Stimulated activated CD4-positive, alpha-beta T cell treated with anti-CD3 and anti-CD28 coated beads, Interleukin-15, amount 100 ng/mL, for 48 hours (primary cell): Measurements from ENCODE around the gene PLEKHA6.

Experiments
- DNase-seq, 2 donors: peaks; one replicate each; pipeline ENCODE4 v3.0.0-alpha.2; 2020; ENCODE audit warnings: low read depth in 2 of 2

PLEKHA6 gene

GRCh38 chr1:204284929-204285328 lies 74.8 kb downstream of the PLEKHA6 start:
- DNase-seq, result no peak

GRCh38 chr1:204283711-204284651 lies 75.7 kb downstream of the PLEKHA6 start:
- no peak for DNase-seq

- DNase-seq, result no peak
Measured at GRCh38 chr1:204282761-204283221, 76.9 kb downstream of the PLEKHA6 start.

- DNase-seq, result no peak
Measured at GRCh38 chr1:204280099-204280961, 79.4 kb downstream of the PLEKHA6 start.

GRCh38 chr1:204278958-204279357 lies 80.8 kb downstream of the PLEKHA6 start:
- DNase-seq, result no peak

- DNase-seq, result no peak
Measured at GRCh38 chr1:204278251-204278650, 81.5 kb downstream of the PLEKHA6 start.

- no peak for DNase-seq
Measured at GRCh38 chr1:204277563-204278219, 82.0 kb downstream of the PLEKHA6 start.

GRCh38 chr1:204275695-204276370 lies 83.9 kb downstream of the PLEKHA6 start:
- no peak for DNase-seq

- no peak for DNase-seq
Measured at GRCh38 chr1:204274446-204274845, 85.3 kb downstream of the PLEKHA6 start.

- DNase-seq, result no peak
Measured at GRCh38 chr1:204272505-204272904, 87.2 kb downstream of the PLEKHA6 start.

- DNase-seq, result no peak
Measured at GRCh38 chr1:204271970-204272369, 87.8 kb downstream of the PLEKHA6 start.

- no peak for DNase-seq
Measured at GRCh38 chr1:204268101-204268500, 91.6 kb downstream of the PLEKHA6 start.

- DNase-seq, result no peak
Measured at GRCh38 chr1:204267191-204267601, 92.5 kb downstream of the PLEKHA6 start.

GRCh38 chr1:204266504-204267034 lies 93.2 kb downstream of the PLEKHA6 start:
- no peak for DNase-seq

- no peak for DNase-seq
Measured at GRCh38 chr1:204265665-204266064, 94.1 kb downstream of the PLEKHA6 start.

- DNase-seq, result no peak
Measured at GRCh38 chr1:204264805-204265204, 94.9 kb downstream of the PLEKHA6 start.

- DNase-seq, result no peak
Measured at GRCh38 chr1:204263254-204263910, 96.3 kb downstream of the PLEKHA6 start.

GRCh38 chr1:204262506-204263253 lies 97.0 kb downstream of the PLEKHA6 start:
- DNase-seq, result no peak

- no peak for DNase-seq
Measured at GRCh38 chr1:204261746-204262505, 97.8 kb downstream of the PLEKHA6 start.
